Stimulated activated naive CD8-positive, alpha-beta T cell treated with anti-CD3 and anti-CD28 coated beads, Interleukin-15, amount 100 ng/mL, for 72 hours (primary cell): ENCODE data around the gene DPF3.

Experiments
- ATAC-seq: fragments of 150-1000 bp; cut with Tn5 transposase; 2 replicates; pipeline ENCODE4 v1.10.0; 2021; ENCODE audit warnings: mild to moderate bottlenecking, moderate library complexity
- DNase-seq, 2 donors: peaks; one replicate each; pipeline ENCODE4 v3.0.0; 2021 to 2022
- H3K27ac Mint-ChIP-seq, 2 donors: one replicate each; pipeline ENCODE4 v1.8.0; 2022; ENCODE audit warnings: mild to moderate bottlenecking in 2 of 2, mixed read lengths in 2 of 2, moderate library complexity in 2 of 2
- H3K27me3 Mint-ChIP-seq: one replicate; pipeline ENCODE4 v1.8.0; 2022; ENCODE audit warnings: mixed read lengths
- H3K4me1 Mint-ChIP-seq: one replicate; pipeline ENCODE4 v1.8.0; 2022; ENCODE audit warnings: mild to moderate bottlenecking, mixed read lengths
- H3K4me3 Mint-ChIP-seq, 2 donors: one replicate each; pipeline ENCODE4 v1.8.0; 2022; ENCODE audit warnings: mild to moderate bottlenecking in 2 of 2, mixed read lengths in 2 of 2, moderate library complexity in 1 of 2
- H3K9me3 Mint-ChIP-seq, 2 donors: one replicate each; pipeline ENCODE4 v1.8.0; 2022; ENCODE audit warnings: mixed read lengths in 2 of 2

Gene DPF3

DNA sequence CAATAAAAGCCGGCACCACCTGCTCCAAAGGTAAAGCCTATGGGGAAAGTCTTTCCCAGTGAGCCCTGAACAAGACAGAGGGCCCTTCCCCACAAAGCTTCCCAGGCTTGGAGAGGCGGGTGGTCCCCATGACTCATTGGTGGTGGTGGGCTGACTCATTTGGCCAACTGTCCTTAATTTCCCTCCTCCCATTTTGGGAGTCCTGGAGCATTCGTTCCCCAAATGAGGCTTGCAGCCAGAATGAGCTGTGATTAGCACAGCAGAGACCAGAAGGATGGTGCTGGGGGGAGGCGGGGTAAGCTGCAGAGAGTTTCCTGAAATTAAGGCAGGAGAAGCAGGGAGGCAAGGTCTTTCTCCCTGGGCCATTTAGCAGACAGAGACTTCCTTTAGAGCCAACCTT lies 241.7 kb downstream of the DPF3 start:
- Mint-ChIP-seq H3K4me1 (no peaks in the 10 kb centered on the region), H3K27me3 (no peaks in the 10 kb centered on the region), H3K27ac (no peak overlapping the region), H3K4me3 (no peak overlapping the region), H3K9me3 (no peaks in the 10 kb centered on the region)
- ATAC-seq: no peak
- no peak for DNase-seq

DNA sequence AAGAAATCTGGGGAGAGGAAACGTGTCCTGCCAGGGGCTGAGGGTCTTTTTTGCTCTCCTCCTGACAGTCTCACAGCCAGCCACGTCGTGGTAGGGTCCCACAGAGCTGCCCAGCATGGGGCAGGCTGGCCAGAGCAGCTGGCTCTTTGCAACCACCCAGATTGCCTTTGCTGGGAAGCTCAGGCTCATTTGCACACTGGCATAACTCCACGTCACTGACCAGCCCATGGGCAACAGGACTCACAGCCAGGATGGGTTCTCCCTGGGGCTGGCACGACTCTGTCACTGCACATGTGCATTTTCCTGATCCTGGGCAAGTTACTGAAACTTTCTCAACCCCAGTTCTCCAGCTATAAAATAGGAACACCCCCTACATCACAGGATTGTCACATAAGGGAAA lies 242.2 kb downstream of the DPF3 start:
- Mint-ChIP-seq H3K9me3 (no peaks in the 10 kb centered on the region), H3K27ac (no peak overlapping the region), H3K27me3 (no peaks in the 10 kb centered on the region), H3K4me1 (no peaks in the 10 kb centered on the region), H3K4me3 (no peak overlapping the region)
- ATAC-seq (no peak), DNase-seq (no peak)

- no peak overlapping the region for H3K4me3 Mint-ChIP-seq
- H3K9me3 Mint-ChIP-seq: no peaks in the 10 kb centered on the region
- peaks cover 3% of the 10 kb centered on the region for H3K27me3 Mint-ChIP-seq
- ATAC-seq: no peak
- H3K4me1 Mint-ChIP-seq: no peaks in the 10 kb centered on the region
- no peak for DNase-seq
- peak overlapping the region in 1 of 2 donors; percentile 50 for H3K27ac Mint-ChIP-seq
Measured at GRCh38 chr14:72651081-72651480, 242.8 kb downstream of the DPF3 start.

GRCh38 chr14:72649603-72650227 lies 244.2 kb downstream of the DPF3 start:
- no peaks in the 10 kb centered on the region for H3K9me3 Mint-ChIP-seq
- H3K4me3 Mint-ChIP-seq: no peak overlapping the region
- DNase-seq (no peak), ATAC-seq (no peak)
- peaks cover 8% of the 10 kb centered on the region for H3K27me3 Mint-ChIP-seq
- no peaks in the 10 kb centered on the region for H3K4me1 Mint-ChIP-seq
- no peak overlapping the region for H3K27ac Mint-ChIP-seq

GRCh38 chr14:72647782-72648181 lies 246.1 kb downstream of the DPF3 start:
- Mint-ChIP-seq H3K27ac (no peak overlapping the region), H3K9me3 (no peaks in the 10 kb centered on the region), H3K4me3 (no peak overlapping the region), H3K4me1 (no peaks in the 10 kb centered on the region), H3K27me3 (peaks cover 8% of the 10 kb centered on the region)
- ATAC-seq (no peak), DNase-seq (no peak)

- ATAC-seq (no peak), DNase-seq (no peak)
- no peak overlapping the region for H3K27ac Mint-ChIP-seq
- no peaks in the 10 kb centered on the region for H3K4me1 Mint-ChIP-seq
- no peaks in the 10 kb centered on the region for H3K9me3 Mint-ChIP-seq
- H3K27me3 Mint-ChIP-seq: peaks cover 8% of the 10 kb centered on the region
- H3K4me3 Mint-ChIP-seq: no peak overlapping the region
Measured at GRCh38 chr14:72646861-72647528, 246.9 kb downstream of the DPF3 start.

- Mint-ChIP-seq H3K4me1 (no peaks in the 10 kb centered on the region), H3K4me3 (no peak overlapping the region), H3K27ac (no peak overlapping the region), H3K27me3 (peaks cover 8% of the 10 kb centered on the region), H3K9me3 (peaks cover 2 to 4% of the 10 kb centered on the region in 2 donors)
- ATAC-seq: no peak
- no peak for DNase-seq
Measured at GRCh38 chr14:72645706-72646105, 248.2 kb downstream of the DPF3 start.

DNA sequence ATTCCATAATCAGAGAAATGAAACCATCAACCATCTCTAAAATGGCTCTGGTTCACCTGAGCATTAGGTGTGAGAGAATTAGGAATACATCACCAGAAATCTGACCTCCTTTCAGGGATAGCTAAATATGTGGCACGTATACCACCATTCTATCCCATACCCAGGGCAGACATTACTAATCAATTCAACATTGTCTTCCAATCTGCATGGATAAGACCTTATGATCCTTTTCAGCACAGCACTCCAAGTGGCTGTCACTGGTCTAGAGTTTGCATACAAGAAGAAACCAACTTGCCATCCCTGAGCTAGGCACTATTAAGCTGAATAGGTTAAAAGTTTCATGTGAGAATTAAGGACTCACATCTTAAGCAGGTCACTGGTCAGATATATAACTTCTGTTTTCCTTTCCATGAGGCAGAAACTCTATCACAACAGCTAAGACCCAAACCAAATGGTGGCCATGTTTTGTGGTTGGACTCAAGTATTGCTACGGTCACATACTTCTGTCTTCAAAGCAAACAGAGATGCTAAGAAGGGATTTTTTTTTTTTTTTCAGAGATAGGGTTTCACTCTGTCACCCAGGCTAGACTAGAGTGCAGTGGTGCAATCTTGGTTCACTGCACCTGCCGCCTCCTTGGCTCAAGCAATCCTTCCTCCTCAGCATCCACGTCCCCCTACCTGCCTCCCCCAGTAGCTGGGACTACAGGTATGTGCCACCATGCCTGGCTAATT lies 249.0 kb downstream of the DPF3 start:
- Mint-ChIP-seq H3K9me3 (peaks cover 10 to 12% of the 10 kb centered on the region in 2 donors), H3K4me1 (no peaks in the 10 kb centered on the region)

GRCh38 chr14:72644038-72644437 lies 249.9 kb downstream of the DPF3 start:
- Mint-ChIP-seq H3K27me3 (peaks cover 8% of the 10 kb centered on the region), H3K27ac (peak overlapping the region in 1 of 2 donors; percentile 57), H3K4me3 (no peak overlapping the region), H3K4me1 (no peaks in the 10 kb centered on the region), H3K9me3 (peaks cover 10 to 15% of the 10 kb centered on the region in 2 donors)
- DNase-seq (no peak), ATAC-seq (no peak)

More for the DNA sequence above, 249.0 kb downstream of the DPF3 start:
- ATAC-seq: no peak
- no peak overlapping the region for H3K4me3 Mint-ChIP-seq
- peaks cover 8% of the 10 kb centered on the region for H3K27me3 Mint-ChIP-seq
- no peak overlapping the region for H3K27ac Mint-ChIP-seq
- no peak for DNase-seq

GRCh38 chr14:72643317-72643801 lies 250.5 kb downstream of the DPF3 start:
- ATAC-seq (no peak), DNase-seq (no peak)
- H3K4me3 Mint-ChIP-seq: no peak overlapping the region
- H3K4me1 Mint-ChIP-seq: no peaks in the 10 kb centered on the region
- peak overlapping the region in 1 of 2 donors; percentile 57 for H3K27ac Mint-ChIP-seq
- peaks cover 10 to 15% of the 10 kb centered on the region in 2 donors for H3K9me3 Mint-ChIP-seq
- peaks cover 8% of the 10 kb centered on the region for H3K27me3 Mint-ChIP-seq

DNA sequence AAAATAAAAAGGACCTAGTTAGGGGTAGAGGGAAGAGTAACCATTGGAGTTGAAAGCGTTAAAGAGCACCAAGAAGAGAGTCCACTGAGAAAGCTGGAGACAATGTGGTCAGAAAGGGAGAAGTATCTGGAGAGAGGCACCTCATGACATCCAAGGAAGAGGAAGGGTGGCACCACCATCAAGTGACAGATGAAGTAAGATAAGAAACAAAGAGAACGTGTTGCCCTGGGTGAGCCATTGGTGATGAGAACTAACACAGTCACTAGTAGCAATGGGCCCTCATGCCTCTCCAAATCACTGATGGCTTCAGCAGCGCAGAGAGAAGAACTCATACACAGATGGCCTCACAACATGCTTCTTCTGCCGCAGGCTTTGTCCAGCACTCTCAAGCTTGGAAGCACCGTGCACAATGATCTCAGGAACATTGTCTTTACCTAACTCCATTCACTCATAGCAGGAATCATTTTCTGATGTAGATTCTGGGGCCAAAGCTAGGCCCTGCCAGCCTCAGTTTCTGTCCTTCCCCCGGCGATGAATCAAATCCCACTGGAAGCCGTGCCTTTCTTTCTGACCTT lies 252.9 kb downstream of the DPF3 start:
- H3K9me3 Mint-ChIP-seq: peaks cover 10 to 15% of the 10 kb centered on the region in 2 donors
- H3K4me1 Mint-ChIP-seq: no peaks in the 10 kb centered on the region
- H3K4me3 Mint-ChIP-seq: no peak overlapping the region
- H3K27ac Mint-ChIP-seq: no peak overlapping the region
- ATAC-seq (no peak), DNase-seq (no peak)
- H3K27me3 Mint-ChIP-seq: peaks cover 4% of the 10 kb centered on the region

DNA sequence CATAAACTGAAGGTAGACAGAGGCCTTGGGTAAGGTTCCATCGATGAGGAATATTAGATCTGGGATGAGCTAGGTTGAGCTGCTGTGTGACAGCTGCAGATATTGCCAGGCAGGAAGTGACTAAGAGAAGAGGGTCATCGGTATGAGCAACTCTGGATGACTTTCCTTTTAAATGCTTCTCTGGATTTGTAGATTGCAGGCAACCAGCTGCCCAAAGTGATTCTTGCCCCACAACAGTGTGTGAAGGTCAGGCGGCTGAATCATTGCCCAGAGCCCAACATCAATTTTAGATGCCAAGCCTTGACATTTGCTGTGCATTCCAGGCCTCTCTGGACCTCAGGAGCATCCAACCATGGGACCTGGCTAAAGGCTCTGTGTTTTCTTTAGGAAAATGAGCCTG lies 255.9 kb downstream of the DPF3 start:
- no peak for DNase-seq
- no peak for ATAC-seq
- no peak overlapping the region for H3K4me3 Mint-ChIP-seq
- H3K27ac Mint-ChIP-seq: no peak overlapping the region
- H3K27me3 Mint-ChIP-seq: no peaks in the 10 kb centered on the region
- H3K9me3 Mint-ChIP-seq: peaks cover 10 to 15% of the 10 kb centered on the region in 2 donors
- no peaks in the 10 kb centered on the region for H3K4me1 Mint-ChIP-seq

DNA sequence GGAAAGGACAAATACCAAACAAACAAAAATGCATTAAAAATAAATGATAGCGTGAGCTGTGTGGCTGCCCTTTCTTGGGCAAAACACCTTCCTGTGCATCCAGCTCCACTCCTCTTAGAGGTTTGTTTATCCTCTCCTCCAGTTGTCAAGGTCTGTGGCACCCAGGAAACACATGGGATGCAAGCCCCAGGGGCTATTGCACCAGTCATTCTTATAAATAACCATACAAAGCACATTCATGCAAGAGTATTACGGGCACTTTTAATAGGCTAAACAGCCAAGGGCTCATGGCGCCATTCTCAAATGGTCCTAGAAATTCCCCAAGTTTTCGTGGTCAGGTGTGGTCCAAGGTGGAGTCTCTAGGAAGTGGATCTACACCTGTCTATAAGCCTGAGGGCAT lies 257.0 kb downstream of the DPF3 start:
- Mint-ChIP-seq H3K27ac (no peak overlapping the region), H3K4me3 (no peak overlapping the region), H3K9me3 (peaks cover 10 to 15% of the 10 kb centered on the region in 2 donors), H3K27me3 (no peaks in the 10 kb centered on the region), H3K4me1 (no peaks in the 10 kb centered on the region)
- no peak for ATAC-seq
- DNase-seq: no peak

- no peak overlapping the region for H3K27ac Mint-ChIP-seq
- no peaks in the 10 kb centered on the region for H3K27me3 Mint-ChIP-seq
- H3K4me1 Mint-ChIP-seq: no peaks in the 10 kb centered on the region
- H3K4me3 Mint-ChIP-seq: no peak overlapping the region
- H3K9me3 Mint-ChIP-seq: peaks cover 10 to 15% of the 10 kb centered on the region in 2 donors
- no peak for ATAC-seq
- DNase-seq: no peak
Measured at GRCh38 chr14:72636094-72636493, 257.8 kb downstream of the DPF3 start.

GRCh38 chr14:72634691-72635616 lies 258.9 kb downstream of the DPF3 start:
- Mint-ChIP-seq H3K27ac (no peak overlapping the region), H3K4me3 (no peak overlapping the region), H3K4me1 (no peaks in the 10 kb centered on the region), H3K9me3 (peaks cover under 1 to 4% of the 10 kb centered on the region in 2 donors), H3K27me3 (no peaks in the 10 kb centered on the region)
- no peak for DNase-seq
- no peak for ATAC-seq
